Trophoblast cell (in vitro differentiated cells and primary cell): ENCODE data around the gene ODF2L. TPM values are rescaled to one million over a fixed set of nuclear protein-coding genes. Genes with fewer than 3 reads are reported as not detected.

Experiments used
- DNase-seq, 2 donors: peaks; one replicate each; pipeline ENCODE4 v3.0.0-alpha.2; 2016
- H2AFZ ChIP-seq: 2 replicates; pipeline ENCODE4 v1.6.1; 2013; ENCODE audit warnings: low read length, moderate library complexity, mild to moderate bottlenecking; ENCODE audit not compliant: insufficient read depth, poor library complexity
- H2AK5ac ChIP-seq: 2 replicates; pipeline ENCODE4 v1.6.1; 2013; ENCODE audit warnings: mild to moderate bottlenecking, low read length
- H2BK120ac ChIP-seq: 2 replicates; pipeline ENCODE4 v1.6.1; 2013; ENCODE audit warnings: low read length, mild to moderate bottlenecking, moderate library complexity; ENCODE audit not compliant: insufficient read depth, poor library complexity
- H2BK12ac ChIP-seq: 2 replicates; pipeline ENCODE4 v1.6.1; 2013; ENCODE audit warnings: mild to moderate bottlenecking, low read length, moderate library complexity
- H2BK5ac ChIP-seq: 2 replicates; pipeline ENCODE4 v1.6.1; 2013; ENCODE audit warnings: low read length, low read depth, moderate library complexity, mild to moderate bottlenecking; ENCODE audit not compliant: poor library complexity
- H3K14ac ChIP-seq: 2 replicates; pipeline ENCODE4 v1.6.1; 2013; ENCODE audit warnings: mild to moderate bottlenecking, low read length
- H3K18ac ChIP-seq: 2 replicates; pipeline ENCODE4 v1.6.1; 2013; ENCODE audit warnings: mild to moderate bottlenecking, low read length
- H3K23ac ChIP-seq: 2 replicates; pipeline ENCODE4 v1.6.1; 2013; ENCODE audit warnings: low read length
- H3K27ac ChIP-seq: 2 replicates; pipeline ENCODE4 v1.5.1; 2013; ENCODE audit warnings: low read depth, mild to moderate bottlenecking, inconsistent platforms, low read length, moderate library complexity
- H3K27me3 ChIP-seq: 2 replicates; pipeline ENCODE4 v1.6.1; 2013; ENCODE audit warnings: inconsistent platforms, mild to moderate bottlenecking, low read length, moderate library complexity; ENCODE audit not compliant: insufficient read depth
- H3K36me3 ChIP-seq, 2 experiments: 1 replicate in 1 of 2; 2 replicates in 1 of 2; pipeline ENCODE4 v1.6.1; 2013; ENCODE audit warnings: low read length in 2 of 2, mild to moderate bottlenecking in 2 of 2, moderate library complexity in 1 of 2; ENCODE audit not compliant: insufficient read depth in 2 of 2, control insufficient read depth in 1 of 2
- H3K4ac ChIP-seq: 2 replicates; pipeline ENCODE4 v1.6.1; 2013; ENCODE audit warnings: low read depth, mild to moderate bottlenecking, low read length, moderate library complexity
- H3K4me1 ChIP-seq, 2 experiments: 1 replicate in 1 of 2; 2 replicates in 1 of 2; pipeline ENCODE4 v1.6.1; 2013; ENCODE audit warnings: low read length in 2 of 2, mild to moderate bottlenecking in 2 of 2, moderate library complexity in 1 of 2; ENCODE audit not compliant: insufficient read depth in 2 of 2, control insufficient read depth in 1 of 2
- H3K4me2 ChIP-seq: 2 replicates; pipeline ENCODE4 v1.6.1; 2013; ENCODE audit warnings: inconsistent platforms, mild to moderate bottlenecking, low read length, moderate library complexity
- H3K4me3 ChIP-seq: 2 replicates; pipeline ENCODE4 v1.5.1; 2013; ENCODE audit warnings: mild to moderate bottlenecking, low read depth, low read length, inconsistent platforms
- H3K79me1 ChIP-seq: one replicate; pipeline ENCODE4 v1.6.1; 2013; ENCODE audit warnings: low read length
- H3K79me2 ChIP-seq: 2 replicates; pipeline ENCODE4 v1.6.1; 2013; ENCODE audit warnings: low read length, mild to moderate bottlenecking; ENCODE audit not compliant: control insufficient read depth, insufficient read depth, poor library complexity
- H3K9ac ChIP-seq: 2 replicates; pipeline ENCODE4 v1.6.1; 2013; ENCODE audit warnings: mild to moderate bottlenecking, low read length
- H3K9me3 ChIP-seq: 2 replicates; pipeline ENCODE4 v1.6.1; 2013; ENCODE audit warnings: low read depth, mild to moderate bottlenecking, control low read depth, inconsistent platforms, low read length; ENCODE audit not compliant: insufficient read depth
- H4K12ac ChIP-seq: 2 replicates; pipeline ENCODE4 v1.6.1; 2013; ENCODE audit warnings: low read depth, mild to moderate bottlenecking, low read length, moderate library complexity
- H4K8ac ChIP-seq: 2 replicates; pipeline ENCODE4 v1.6.1; 2013; ENCODE audit warnings: low read depth, mild to moderate bottlenecking, low read length, moderate library complexity
- H4K91ac ChIP-seq: one replicate; pipeline ENCODE4 v1.6.1; 2013; ENCODE audit warnings: low read depth, mild to moderate bottlenecking, low read length, moderate library complexity
- WGBS: extraction: QIAGEN DNeasy Blood & Tissue Kit; methylation state at CpG from one replicate; pipeline ENCODE4 v1.1.7; 2013; ENCODE audit warnings: missing lambda C conversion rate; ENCODE audit not compliant: insufficient read length, insufficient coverage; ENCODE audit errors: extremely low coverage; 5-methylcytosine and 5-hydroxymethylcytosine counted together
- polyA plus RNA-seq: library from polyadenylated mRNA; stranded (reverse); fragments of 200-250 nt; gene quantifications from 2 replicates; pipeline ENCODE4 v1.2.3, GENCODE V29; 2013

ODF2L gene, protein sequence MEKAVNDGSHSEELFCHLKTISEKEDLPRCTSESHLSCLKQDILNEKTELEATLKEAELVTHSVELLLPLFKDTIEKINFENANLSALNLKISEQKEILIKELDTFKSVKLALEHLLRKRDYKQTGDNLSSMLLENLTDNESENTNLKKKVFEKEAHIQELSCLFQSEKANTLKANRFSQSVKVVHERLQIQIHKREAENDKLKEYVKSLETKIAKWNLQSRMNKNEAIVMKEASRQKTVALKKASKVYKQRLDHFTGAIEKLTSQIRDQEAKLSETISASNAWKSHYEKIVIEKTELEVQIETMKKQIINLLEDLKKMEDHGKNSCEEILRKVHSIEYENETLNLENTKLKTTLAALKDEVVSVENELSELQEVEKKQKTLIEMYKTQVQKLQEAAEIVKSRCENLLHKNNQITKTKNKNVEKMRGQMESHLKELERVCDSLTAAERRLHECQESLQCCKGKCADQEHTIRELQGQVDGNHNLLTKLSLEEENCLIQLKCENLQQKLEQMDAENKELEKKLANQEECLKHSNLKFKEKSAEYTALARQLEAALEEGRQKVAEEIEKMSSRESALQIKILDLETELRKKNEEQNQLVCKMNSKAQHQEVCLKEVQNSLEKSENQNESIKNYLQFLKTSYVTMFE
- polyA plus RNA-seq: 40.4 and 42.5 TPM in 2 replicates

DNA sequence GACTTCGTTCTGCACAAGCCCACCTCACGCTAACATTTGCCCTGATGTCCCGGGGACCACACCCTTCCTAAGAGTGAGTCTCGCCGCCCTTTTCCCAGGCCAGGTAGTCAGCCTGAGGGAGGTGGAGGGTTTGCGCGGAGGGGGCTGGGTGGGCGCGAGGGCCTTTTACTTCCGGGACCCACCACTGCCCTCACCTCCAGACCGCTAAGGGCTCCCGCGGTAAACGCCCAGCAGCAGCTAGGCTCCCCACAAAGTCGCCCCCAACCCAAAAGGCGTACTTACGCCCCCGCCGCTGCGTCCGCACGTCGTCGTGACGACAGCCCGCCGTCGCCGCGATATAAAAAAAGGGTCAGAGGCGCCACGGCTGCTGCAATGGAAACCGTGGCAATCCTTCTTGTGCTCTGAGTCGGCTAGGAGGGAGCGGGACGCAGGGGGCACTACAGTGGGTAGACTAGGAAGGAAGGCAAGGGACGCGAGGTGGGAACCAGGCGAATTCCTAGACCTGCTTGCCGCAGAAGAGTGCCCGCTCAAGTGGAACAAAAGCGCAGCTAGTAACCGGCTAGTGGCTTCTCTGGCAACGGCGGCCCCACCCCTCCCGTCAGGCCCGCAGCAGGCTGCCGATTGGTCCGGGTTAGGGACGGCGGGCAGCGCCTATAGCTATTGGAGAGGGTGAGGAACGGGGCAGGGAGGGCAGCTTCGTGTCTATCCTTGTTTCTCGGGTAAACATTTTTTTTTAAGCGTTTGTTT is at the start of gene ODF2L:
Gene ODF2L (minus strand): TSS at position 573 of the 747 bp plus-strand sequence. CDS start 9,296 bp downstream, outside the sequence.
- Histone ChIP-seq H3K23ac (no peak within 1 kb of the TSS), H3K27ac (peak within 1 kb of the TSS; percentile 31), H3K4me1 (peaks cover 0 to 2% of the 10 kb centered on the region in 2 experiments), H2AK5ac (no peak within 1 kb of the TSS), H3K9ac (peak within 1 kb of the TSS; percentile 70), H4K91ac (peak within 1 kb of the TSS; percentile 63), H2BK5ac (peak within 1 kb of the TSS; percentile 71), H3K4ac (peak within 1 kb of the TSS; percentile 42), H4K12ac (peak within 1 kb of the TSS; percentile 83), H3K4me2 (peak within 1 kb of the TSS; percentile 91), H3K4me3 (peak within 1 kb of the TSS; percentile 84), H3K79me1 (peaks cover 8% of the 10 kb centered on the region), H2BK120ac (peak within 1 kb of the TSS; percentile 39), H2BK12ac (no peak within 1 kb of the TSS), H3K79me2 (peaks cover 5% of the 10 kb centered on the region), H4K8ac (peak within 1 kb of the TSS; percentile 85), H2AFZ (peak within 1 kb of the TSS; percentile 53), H3K27me3 (no peaks in the 10 kb centered on the region), H3K9me3 (no peaks in the 10 kb centered on the region), H3K14ac (peak within 1 kb of the TSS; percentile 83), H3K18ac (peak within 1 kb of the TSS; percentile 77), H3K36me3 (no peaks in the 10 kb centered on the region)
- peak; percentile 79 to 83 for DNase-seq
- no CpG with 5 or more reads among the region's 56 CpGs for WGBS

DNA sequence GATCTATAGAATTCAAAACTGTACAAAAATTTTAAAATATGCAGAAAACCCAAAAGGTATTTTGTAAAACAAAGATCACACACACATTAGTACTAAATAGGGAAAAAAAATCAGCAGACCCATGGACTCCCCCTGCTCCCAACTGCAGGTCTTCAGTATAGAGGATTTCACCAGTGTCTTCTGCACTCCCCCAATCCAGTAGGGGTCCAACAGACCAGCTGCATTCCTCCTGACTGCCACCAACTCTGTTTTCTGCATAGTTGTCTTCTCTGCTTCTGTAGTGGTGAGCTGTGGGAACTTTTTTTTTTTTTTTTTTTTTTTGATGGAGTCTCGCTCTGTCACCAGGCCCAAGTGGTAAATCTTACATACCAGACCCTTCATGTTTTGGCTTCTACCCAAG is 49.8 kb upstream of the ODF2L start:
- H3K9ac ChIP-seq: no peak overlapping the region
- no peak overlapping the region for H3K4me3 ChIP-seq
- no peak overlapping the region for H4K8ac ChIP-seq
- H3K79me2 ChIP-seq: no peaks in the 10 kb centered on the region
- H3K18ac ChIP-seq: no peak overlapping the region
- no peak overlapping the region for H4K12ac ChIP-seq
- no peaks in the 10 kb centered on the region for H3K4me1 ChIP-seq
- no peaks in the 10 kb centered on the region for H3K36me3 ChIP-seq
- H3K4me2 ChIP-seq: no peak overlapping the region
- no peaks in the 10 kb centered on the region for H3K79me1 ChIP-seq
- H4K91ac ChIP-seq: no peak overlapping the region
- H3K23ac ChIP-seq: no peak overlapping the region
- H3K27ac ChIP-seq: no peak overlapping the region
- H3K9me3 ChIP-seq: no peaks in the 10 kb centered on the region
- H3K4ac ChIP-seq: no peak overlapping the region
- WGBS: no CpG with 5 or more reads among the region's 1 CpG
- no peak for DNase-seq
- H3K27me3 ChIP-seq: no peaks in the 10 kb centered on the region
- H2AK5ac ChIP-seq: no peak overlapping the region
- H2BK120ac ChIP-seq: no peak overlapping the region
- no peak overlapping the region for H2BK12ac ChIP-seq
- H2BK5ac ChIP-seq: no peak overlapping the region
- H2AFZ ChIP-seq: no peak overlapping the region
- H3K14ac ChIP-seq: no peak overlapping the region

DNA sequence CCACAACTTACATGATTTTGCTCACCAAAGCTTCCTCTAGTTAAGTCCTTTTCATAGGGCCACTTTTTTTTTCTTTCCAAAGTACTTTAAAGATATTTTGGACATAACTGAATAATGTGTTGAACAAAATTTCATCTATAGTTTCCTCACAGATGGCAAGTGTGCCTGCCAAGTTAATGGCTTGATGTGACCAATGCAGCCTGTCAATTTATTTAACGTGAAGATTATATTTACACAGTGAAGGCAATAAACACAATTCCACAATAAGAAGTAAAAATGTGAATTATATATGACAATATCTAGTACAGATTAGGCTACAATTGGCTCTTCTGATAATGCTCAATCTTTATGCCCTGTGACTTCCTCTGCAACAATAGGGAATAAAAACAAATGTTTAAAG is 45.9 kb upstream of the ODF2L start:
- H3K9me3 ChIP-seq: no peaks in the 10 kb centered on the region
- no peaks in the 10 kb centered on the region for H3K36me3 ChIP-seq
- H3K4ac ChIP-seq: no peak overlapping the region
- H4K91ac ChIP-seq: no peak overlapping the region
- H2BK5ac ChIP-seq: no peak overlapping the region
- no peaks in the 10 kb centered on the region for H3K79me1 ChIP-seq
- no peak overlapping the region for H3K27ac ChIP-seq
- no peaks in the 10 kb centered on the region for H3K27me3 ChIP-seq
- H2BK120ac ChIP-seq: no peak overlapping the region
- H2BK12ac ChIP-seq: no peak overlapping the region
- H3K4me3 ChIP-seq: no peak overlapping the region
- H3K14ac ChIP-seq: no peak overlapping the region
- H3K4me2 ChIP-seq: no peak overlapping the region
- no peak overlapping the region for H3K9ac ChIP-seq
- no peaks in the 10 kb centered on the region for H3K4me1 ChIP-seq
- DNase-seq: no peak
- no peaks in the 10 kb centered on the region for H3K79me2 ChIP-seq
- WGBS: no CpG with 5 or more reads among the region's 1 CpG
- H4K12ac ChIP-seq: no peak overlapping the region
- H2AK5ac ChIP-seq: no peak overlapping the region
- H2AFZ ChIP-seq: no peak overlapping the region
- H3K23ac ChIP-seq: no peak overlapping the region
- no peak overlapping the region for H4K8ac ChIP-seq
- no peak overlapping the region for H3K18ac ChIP-seq

DNA sequence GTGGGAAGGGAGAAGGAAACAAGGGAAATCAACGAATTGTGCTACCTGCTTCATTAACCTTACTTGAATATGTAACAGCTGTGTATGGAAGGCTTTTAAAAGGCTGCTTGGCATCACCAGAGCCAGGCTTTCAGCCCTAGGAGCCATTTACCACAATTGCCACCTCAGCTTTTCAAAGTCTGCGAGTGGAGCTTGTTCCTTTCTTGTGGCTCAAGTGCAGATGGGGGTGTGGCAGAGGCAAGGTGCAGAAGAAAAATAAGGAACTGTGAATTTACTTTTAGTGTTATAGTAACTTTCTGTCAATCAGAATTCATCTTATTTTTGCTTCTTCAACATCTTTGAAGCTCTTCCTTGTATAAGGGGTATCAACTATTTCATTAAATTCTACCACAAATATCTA is 45.5 kb upstream of the ODF2L start:
- Histone ChIP-seq H3K9me3 (no peaks in the 10 kb centered on the region), H3K79me2 (no peaks in the 10 kb centered on the region), H4K12ac (no peak overlapping the region), H3K36me3 (no peaks in the 10 kb centered on the region), H3K27me3 (no peaks in the 10 kb centered on the region), H3K27ac (no peak overlapping the region), H3K4me2 (no peak overlapping the region), H3K9ac (no peak overlapping the region), H4K8ac (no peak overlapping the region), H3K4me3 (no peak overlapping the region), H2BK120ac (no peak overlapping the region), H2BK12ac (no peak overlapping the region), H3K23ac (no peak overlapping the region), H2BK5ac (no peak overlapping the region), H3K79me1 (no peaks in the 10 kb centered on the region), H3K14ac (no peak overlapping the region), H3K18ac (no peak overlapping the region), H3K4ac (no peak overlapping the region), H2AFZ (no peak overlapping the region), H4K91ac (no peak overlapping the region), H2AK5ac (no peak overlapping the region), H3K4me1 (no peaks in the 10 kb centered on the region)
- WGBS: no CpG with 5 or more reads among the region's 2 CpGs
- DNase-seq: no peak
